ENCODE results near the gene USP32.

GRCh38 chr17:60142872-60143499, 248.9 kb downstream of the USP32 start:
- TF ChIP-seq CTCF (IDR thresholded peaks at IDR 0.05; ENCODE audit: low read length) (peak; percentile 89), EZH2 (IDR thresholded peaks at IDR 0.05; ENCODE audit: borderline replicate concordance, low read length) (no peak)

Measured in OCI-LY1 (cell line).